HUDEP-2 (cell line): ENCODE results near the gene VSTM5.
A peak's percentile ranks its signal among the peaks of the same experiment; 100 is the strongest.

Experiments
- DNase-seq, 76 experiments: peaks; one replicate each; lab custom pipeline; 2025; ENCODE audit not compliant: unreplicated experiment in 76 of 76; lab: John Stamatoyannopoulos, UW

Gene VSTM5

DNA sequence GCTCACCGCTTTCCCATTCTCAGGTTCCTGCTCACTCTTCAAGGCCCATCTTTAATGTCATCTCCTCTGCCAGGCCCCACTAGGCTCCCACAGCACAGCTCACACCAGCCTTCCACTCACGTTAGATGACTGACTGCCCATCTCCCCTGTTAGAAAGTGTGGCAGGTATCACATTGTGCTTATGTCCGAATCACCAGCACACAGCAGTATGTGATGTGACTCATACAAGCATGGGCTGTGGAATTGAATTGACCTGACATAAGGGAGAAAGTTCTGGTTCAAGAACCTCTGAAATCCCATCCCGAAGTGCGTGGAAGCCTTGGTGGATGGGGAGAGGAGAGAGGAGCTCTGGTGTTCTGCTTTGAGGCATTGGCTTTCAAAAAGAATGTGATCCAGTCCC, 6.5 kb downstream of the VSTM5 start:
- DNase-seq: no peak

DNA sequence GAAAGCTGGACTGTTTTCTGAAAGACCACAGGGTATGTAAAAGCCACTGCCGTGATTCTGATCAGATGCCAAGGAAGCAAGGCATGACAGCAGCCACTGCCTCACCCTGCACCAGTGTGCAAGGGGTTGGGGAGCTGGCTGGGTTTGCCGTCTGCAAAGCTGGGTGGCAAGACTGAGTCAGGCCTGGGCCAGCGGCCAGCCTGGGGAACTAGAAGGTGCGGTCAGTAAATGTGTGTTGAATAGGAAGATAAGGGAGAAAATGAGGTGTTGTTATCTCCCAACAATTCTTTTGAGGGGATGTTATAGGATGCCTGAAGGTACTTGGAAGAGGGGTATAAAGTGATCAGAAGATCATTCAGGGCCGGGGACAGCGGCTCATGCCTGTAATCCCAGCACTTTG, 8.0 kb downstream of the VSTM5 start:
- peak in 74 of 76 experiments; percentile 12 to 93 (median 82) for DNase-seq

- no peak for DNase-seq
Measured at GRCh38 chr11:93842034-93842433, 8.4 kb downstream of the VSTM5 start.

- DNase-seq: no peak
Measured at GRCh38 chr11:93841446-93841845, 9.0 kb downstream of the VSTM5 start.

- no peak for DNase-seq
Measured at GRCh38 chr11:93840981-93841380, 9.4 kb downstream of the VSTM5 start.

DNA sequence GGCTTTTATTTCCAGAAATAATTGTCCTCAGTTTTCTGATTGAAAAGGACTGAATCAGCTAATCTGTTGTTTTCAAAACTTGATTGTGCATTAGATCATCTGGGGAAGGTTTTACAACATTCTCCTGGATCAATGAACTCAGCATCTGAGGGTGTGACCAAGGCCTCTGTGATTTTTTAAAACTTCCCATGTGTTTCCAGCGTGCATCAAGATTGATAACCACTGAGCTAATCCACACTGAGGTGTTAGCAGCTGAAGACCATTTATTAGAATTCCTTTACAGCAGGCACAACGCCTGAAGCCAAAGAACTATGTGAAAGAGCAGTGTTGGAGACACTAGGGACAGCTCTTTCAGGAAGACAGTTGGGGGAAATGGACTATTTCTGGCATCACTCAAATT, 10.2 kb downstream of the VSTM5 start:
- DNase-seq: no peak

GRCh38 chr11:93838967-93839366, 11.5 kb downstream of the VSTM5 start:
- DNase-seq: no peak

DNA sequence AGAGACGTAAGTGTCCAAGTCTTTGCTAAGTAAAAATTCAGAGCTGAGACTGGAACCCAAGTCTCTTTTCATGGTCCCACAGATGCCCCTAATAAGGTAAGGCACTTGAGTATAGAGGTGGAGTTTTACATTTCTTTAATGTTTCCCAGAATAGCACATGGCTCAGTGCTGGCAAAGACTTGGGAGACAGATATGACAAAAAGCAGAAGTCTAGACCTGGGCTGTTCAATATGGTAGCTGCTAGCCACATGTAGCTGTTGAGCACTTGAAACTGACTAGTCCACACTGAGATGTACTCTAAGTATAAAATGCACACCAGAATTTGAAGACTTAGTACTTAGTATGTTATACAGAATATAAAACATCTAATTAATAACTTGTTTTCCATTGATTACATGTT, 17.6 kb downstream of the VSTM5 start:
- DNase-seq: no peak

DNA sequence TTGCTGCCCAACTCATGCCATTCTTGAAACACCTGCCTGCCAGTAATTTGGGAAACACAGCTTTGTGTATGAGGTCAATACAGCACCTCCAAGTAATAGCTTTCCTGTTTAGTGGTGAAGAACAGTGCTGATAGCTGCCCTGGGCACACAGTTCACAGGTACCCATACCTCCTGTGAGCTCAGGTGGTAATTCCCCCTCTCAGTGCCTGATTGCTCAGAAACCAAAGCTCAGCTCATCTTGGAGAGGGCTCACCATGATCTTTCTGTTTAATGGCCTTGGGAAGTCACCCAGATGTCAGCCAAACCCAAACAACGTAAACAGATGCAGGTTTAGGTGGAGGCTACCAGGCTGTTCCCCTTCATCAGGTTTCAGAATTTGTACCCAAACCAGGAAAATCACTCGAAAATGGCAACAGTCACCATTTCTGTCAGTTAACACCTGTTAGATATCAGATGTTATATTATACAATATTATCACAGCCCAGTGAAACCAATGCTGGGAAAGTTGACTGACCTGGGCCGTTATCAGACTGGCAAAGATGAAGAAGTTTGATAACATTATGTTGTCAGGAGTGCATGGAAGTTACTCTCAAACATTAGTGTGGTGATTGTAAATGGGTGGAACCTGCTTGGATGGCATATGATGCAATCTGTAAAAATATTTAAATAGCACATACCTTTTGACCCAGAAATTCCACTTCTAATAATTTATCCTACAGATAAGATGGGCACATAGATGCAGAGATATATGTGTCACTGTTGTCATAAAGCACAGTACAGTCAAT, 18.9 kb downstream of the VSTM5 start:
- no peak for DNase-seq

DNA sequence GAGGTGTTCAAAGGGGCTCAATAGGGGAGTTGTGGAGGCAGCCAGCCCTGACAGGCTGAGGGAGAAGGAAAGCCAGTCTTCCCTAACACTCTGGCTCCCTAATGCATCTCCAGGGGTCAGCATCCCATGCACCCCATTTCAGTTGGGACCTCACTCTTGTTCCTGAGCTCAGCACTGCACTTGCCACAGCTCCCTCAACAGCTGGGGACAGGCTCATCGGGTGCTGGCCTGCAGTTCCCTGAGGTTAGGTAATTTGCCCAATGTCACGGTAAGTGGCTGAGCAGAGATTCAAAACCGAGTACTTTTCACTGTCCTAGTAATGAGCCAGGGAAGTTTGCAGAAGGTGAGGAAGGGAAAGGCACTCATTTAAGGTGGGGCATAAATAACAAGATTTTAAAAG, 20.8 kb downstream of the VSTM5 start:
- DNase-seq: no peak

- no peak for DNase-seq
Measured at GRCh38 chr11:93827363-93827762, 23.1 kb downstream of the VSTM5 start.

DNA sequence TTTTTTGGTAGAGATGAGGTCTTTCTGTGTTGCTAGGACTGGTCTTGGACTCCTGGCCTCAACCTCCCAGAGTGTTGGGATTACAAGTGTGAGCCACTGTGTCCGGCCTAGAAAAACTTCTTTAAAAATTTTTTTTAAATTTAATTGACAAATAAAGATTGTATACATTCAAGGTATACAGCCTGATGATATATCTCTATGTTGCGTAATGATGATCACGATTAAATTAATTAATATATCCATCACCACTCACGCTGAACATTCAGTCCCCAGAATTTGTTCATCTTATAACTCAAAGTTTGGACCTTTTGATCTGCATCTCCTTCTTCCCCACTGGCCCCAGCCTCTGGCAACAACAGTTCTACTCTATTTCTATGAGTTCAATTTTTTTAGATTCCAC, 27.2 kb downstream of the VSTM5 start:
- no peak for DNase-seq

DNA sequence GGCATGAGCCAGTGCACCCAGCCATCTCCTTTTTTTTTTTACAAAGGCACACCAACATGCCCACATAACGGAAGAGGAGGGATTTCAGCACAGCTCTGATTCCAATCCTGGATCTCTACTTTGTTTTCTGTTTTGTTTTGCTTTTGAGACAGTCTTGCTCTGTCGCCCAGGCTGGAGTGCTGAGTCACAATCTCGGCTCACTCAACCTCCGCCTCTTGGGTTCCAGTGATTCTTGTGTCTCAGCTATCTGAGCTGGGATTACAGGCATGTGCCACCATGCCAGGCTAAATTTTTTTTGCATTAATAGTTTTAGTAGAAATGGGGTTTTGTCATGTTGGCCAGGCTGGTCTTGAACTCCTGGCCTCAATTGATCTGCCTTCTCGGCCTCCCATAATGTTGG, 28.1 kb downstream of the VSTM5 start:
- no peak for DNase-seq

DNA sequence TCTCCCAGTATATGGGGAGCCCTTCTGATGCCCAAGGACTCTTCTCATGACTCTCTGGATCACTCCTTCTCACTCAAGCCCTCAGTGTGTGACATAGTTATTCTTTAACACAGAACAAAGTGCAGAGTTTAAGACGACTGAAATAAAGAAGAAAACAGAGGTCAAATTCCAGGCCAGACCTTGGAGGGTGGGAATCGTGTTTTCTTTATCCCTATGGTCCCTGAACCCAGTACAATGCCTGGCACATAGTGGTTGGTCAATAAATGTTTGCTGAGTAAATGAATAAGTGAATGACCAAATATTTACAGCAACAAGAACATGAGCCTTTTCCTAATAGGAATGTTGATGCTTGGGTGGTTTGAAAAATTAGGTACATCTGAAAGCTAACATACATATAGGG, 28.8 kb downstream of the VSTM5 start:
- no peak for DNase-seq

- no peak for DNase-seq
Measured at GRCh38 chr11:93820847-93821246, 29.6 kb downstream of the VSTM5 start.

DNA sequence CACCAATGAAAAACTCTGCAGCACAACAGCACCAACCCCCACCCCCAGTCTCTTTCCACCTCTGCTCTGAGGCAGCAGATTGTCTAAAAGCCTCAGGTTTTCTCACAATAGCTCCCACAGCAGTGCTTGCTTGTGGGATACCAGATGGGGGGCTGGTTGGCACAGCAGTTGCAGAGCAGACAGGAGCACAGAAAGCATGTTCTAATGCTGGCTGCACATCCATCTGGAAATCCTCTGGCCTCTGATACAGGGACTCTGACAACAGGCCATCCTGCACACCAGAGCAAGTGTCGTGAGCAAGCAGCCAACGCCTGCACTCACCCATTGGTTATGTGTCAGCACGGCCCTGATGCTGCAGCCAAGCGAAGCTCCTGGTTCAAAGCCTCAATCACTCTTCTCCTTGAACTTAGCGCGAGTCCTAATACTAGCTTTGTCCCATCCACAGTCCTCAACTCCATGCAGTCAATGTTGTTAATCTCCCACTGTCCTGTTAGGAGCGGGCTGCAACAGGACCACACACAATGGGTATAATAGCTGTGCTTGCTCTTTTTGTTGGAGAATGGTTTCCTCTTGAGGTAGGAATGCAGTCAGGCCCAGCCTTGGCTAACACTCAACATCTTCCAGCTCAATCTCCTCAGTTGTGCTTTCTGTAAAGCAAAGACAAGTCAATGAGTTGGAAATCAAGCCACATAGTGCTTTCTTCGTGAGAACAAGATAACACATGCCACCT, 30.3 kb downstream of the VSTM5 start:
- DNase-seq: no peak

DNA sequence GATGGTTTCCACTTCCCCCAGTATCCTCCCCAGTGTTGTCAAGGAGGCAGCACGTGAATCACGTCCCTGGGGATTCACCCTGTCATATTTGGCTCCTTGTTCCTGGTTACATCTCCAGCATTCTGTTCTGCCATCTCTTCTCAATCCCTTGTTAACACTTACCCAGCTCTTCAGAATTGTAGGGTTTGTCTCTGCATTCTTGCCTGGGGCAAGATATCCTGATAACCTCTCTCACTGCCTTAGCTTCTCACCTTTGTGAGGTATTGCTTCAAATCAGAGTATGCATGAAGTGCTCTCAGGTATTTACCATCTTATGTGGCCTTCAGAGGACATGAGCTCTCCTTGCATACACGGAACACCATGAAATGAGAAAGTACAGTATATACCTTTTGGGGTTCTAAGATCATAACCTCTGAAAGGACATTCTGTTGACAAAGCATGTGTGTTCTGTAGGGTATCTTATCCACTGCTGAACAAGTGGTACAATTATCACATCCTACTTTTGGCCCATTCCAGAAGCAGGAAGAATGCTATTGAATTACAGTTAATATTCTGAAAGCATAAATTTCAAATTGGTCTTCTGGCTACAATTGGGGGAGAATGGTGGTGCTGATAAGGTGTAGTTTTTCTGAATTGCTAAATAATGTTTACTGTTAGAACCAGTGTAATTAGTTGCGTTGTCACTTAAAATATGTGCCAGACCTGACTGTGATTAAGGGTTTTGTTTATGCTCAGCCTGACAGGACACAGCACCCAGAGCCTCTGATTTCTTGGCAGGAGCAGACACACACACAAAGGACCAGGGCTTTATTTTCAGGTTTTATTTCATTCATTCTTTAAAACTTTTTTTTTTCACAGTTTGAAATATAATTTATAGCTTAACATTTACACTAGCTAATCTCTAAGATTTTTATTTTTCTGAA, 32.7 kb downstream of the VSTM5 start:
- DNase-seq: no peak

DNA sequence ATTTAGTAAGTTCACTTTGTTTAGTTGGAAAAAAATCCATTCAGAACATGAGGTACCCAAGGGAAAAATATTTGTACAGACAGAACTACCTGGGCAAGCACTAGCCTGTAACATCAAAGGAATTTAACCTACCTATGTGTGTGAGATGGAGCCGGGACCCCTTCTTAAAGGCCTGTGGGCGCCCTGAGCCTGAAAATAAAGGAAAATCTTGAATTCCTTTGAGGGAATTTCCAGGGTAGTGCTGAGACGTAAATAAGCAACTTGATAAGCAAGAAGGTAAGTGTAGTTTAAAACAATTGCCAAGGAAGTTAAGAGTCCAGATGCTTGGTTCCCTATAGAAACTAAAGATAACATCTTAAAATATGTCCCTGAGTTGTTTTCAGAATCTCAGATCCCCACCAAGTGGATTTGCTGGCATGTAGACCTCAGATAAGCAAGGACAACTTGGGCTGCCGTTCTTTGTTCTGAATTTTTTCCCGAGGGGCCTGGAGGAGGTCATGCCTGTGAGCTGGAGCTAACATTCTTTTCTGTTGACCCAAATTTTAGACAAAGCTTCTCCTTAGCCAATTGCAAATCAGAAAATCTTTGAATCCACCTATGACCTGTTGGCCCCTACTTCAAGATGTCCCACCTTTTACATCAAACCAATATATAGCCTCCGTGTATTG, 35.3 kb downstream of the VSTM5 start:
- DNase-seq: no peak

DNA sequence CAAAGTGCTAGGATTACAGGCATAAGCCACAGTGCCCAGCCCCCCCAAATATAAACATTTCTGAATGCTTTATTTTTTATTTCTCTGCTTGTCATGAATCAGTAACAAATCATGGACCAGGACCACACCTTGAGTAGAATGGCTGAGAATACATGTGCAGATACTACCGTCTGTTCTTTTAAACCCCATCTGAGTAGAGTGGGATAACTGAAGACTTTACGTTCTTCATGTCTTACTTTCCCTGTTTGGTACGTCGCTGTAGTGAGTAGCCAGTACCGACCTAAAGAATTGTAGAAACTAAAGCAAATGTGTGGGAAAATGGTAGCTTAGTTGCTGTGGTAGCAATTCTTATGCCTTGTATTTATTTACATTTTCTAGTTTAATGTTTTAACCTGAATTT, 36.4 kb downstream of the VSTM5 start:
- DNase-seq: no peak

- DNase-seq: no peak
Measured at GRCh38 chr11:93807980-93808379, 42.4 kb downstream of the VSTM5 start.

DNA sequence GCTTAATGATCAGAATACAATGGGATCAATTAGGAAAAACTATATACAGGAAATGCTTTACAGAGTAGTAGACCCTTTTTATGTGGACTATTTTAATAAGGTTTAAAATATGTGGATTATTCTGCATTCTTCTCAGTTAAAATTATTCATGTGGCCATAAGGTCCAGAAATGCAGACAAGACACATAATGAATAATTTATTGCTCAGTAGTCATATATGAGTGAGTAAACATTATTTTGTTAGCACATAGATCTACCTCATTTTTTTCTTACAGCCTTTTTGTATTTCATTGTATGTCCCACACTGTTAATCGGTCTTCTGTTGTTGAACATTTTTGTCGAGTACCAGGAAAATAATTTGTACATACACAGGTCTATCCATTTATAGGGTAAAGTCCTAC, 45.5 kb downstream of the VSTM5 start:
- no peak for DNase-seq
